ENCODE data around the gene FANCD2. TPM values are rescaled to one million over a fixed set of nuclear protein-coding genes. Genes with fewer than 3 reads are reported as not detected.
A peak's percentile ranks its signal among the peaks of the same experiment; 100 is the strongest.
"Not testable (repeated sequence)": the region's sequence is repeated elsewhere in the genome, so short reads cannot be mapped to it uniquely, and the experiment has no call there.

The FANCD2 gene
- polyA plus RNA-seq, 3 donors, result 0.45 to 1.7 (median 1.3) TPM

DNA sequence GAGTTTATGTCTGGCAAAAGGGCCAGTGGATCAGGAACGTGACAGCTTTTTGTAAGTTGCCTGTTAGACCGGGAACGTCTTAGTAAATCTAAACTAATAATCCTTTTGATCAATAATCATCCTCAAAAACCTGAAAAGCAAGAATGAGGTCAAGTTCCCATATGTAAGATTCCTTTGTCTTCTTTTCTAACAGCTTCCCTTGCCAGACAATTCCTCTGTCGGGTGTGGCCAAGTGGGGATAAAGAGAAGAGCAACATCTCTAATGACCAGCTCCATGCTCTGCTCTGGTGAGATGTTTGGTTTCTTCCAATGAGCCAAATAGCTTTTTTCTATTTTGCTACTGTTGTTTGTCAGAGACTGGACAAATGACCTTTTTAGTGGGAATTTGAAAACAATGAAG is 62.0 kb downstream of the FANCD2 start:
- no peak overlapping the region for H3K27ac ChIP-seq (ENCODE audit: low read depth, low read length)
- WGBS, 3 donors, result 75 to 96% (median 95%) methylated on average over 4 of the region's 4 CpGs

DNA sequence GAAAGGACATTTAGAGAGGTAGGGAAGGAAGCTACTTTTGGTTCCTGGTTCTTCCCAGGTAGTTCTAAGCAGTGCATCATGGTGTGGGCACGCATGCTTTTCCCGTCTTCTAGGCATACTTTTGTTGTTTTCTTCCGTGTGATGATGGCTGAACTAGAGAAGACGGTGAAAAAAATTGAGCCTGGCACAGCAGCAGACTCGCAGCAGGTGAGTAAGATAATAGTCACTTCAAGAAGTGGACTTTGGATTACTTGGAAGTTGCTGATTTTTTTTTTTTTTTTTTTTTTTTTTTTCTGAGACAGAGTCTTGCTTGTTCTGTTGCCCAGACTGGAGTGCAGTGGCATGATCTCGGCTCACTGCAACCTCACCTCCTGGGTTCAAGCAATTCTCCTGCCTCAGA is 63.9 kb downstream of the FANCD2 start:
- 39 to 96% (median 92%) methylated on average over 6 of the region's 6 CpGs for WGBS, 3 donors
- no peak overlapping the region for H3K27ac ChIP-seq (ENCODE audit: low read depth, low read length)

DNA sequence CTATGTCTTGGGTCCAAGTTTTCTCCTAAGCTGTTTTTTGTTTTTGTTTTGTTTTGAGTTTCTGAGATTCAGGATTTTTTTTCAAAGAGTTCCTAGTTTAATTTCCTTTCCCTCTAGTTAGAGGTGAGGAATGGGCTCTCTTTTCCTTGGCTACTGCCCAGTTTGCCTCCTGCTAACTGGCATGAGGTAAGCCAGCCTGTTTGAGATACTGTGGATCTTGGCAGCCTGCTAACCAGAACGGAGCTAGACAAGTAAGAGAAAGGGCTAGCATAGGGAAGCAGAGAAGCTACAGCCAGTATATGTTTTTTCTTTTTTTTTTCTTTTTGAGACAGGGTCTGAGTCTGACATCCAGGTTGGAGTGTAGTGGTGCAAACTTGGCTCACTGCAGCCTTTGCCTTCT is 64.5 kb downstream of the FANCD2 start:
- H3K27ac ChIP-seq (ENCODE audit: low read depth, low read length), result not testable (repeated sequence)
- WGBS, 3 donors, result 67 to 80% methylated on average over 1 of the region's 1 CpG; no CpG with 5 or more reads in 1 of the 3 donors

DNA sequence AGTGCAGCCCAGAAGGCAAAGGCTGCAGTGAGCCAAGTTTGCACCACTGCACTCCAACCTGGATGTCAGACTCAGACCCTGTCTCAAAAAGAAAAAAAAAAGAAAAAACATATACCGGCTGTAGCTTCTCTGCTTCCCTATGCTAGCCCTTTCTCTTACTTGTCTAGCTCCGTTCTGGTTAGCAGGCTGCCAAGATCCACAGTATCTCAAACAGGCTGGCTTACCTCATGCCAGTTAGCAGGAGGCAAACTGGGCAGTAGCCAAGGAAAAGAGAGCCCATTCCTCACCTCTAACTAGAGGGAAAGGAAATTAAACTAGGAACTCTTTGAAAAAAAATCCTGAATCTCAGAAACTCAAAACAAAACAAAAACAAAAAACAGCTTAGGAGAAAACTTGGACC is 65.2 kb downstream of the FANCD2 start:
- WGBS, 3 donors, result 86 to 93% methylated on average over 1 to 2 of the region's 2 CpGs; no CpG with 5 or more reads in 1 of the 3 donors
- H3K27ac ChIP-seq (ENCODE audit: low read depth, low read length), result not testable (repeated sequence)

DNA sequence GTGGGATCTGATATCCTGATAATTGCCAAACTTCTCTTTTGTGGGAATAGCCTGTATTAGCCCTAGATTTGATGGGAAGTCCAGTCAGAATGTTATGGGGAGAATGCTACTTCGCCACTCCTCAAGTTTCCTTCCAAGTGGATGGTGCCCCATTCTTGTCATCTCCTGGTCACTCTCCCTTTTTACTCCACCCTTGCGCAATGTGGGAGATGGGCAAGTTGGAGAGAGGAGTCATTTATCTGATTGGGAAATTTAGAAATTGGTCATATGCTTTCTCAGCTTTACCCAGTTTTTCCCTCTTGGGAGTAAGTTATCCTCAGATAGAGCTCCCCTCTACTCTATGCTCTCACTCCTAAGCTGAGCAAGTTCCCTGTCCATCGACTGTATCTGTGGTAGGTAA is 67.4 kb downstream of the FANCD2 start:
- 96 to 98% (median 96%) methylated on average over 3 of the region's 3 CpGs for WGBS, 3 donors
- H3K27ac ChIP-seq (ENCODE audit: low read depth, low read length), result no peak overlapping the region

DNA sequence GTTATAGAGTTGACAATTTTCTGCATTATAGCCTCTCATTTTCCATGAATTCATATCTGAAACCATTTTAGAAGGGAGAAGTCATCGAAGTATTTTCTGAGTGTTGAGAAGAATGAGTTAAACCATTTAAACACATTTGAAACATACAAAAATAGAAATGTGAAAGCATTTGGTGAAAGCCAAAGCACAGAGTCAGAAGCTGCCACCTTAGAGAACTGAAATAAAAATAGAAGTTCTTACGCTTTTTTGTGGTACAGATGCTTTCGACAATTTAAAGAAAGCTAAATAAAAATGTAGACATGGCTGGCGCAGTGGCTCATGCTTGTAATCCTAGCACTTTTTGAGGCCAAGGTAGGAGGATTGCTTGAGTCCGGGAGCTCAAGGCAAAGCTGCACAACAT is 72.8 kb downstream of the FANCD2 start:
- H3K27ac ChIP-seq (ENCODE audit: low read depth, low read length), result no peak overlapping the region
- 97 to 98% (median 97%) methylated on average over 5 of the region's 5 CpGs for WGBS, 3 donors

DNA sequence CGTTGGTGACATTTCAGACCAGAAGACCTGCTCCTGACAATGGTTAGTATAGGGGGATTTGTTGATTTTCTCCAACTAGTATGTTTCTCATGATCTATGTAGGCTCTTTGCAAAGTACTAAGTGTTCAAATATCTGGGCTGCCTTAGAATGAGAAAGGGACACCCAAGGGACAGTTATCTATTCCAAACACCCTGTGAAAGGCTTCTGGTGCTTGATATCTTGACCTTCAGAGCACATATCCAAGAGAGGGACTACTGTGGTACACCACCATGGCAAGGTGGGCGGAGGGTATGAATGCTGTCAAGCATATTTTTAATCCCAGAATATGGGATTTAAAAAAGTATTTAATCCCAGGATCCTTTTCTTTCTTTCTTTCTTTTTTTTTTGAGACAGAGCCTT is 80.7 kb downstream of the FANCD2 start:
- no peak overlapping the region for H3K27ac ChIP-seq (ENCODE audit: low read depth, low read length)
- 69 to 87% (median 74%) methylated on average over 2 of the region's 2 CpGs for WGBS, 3 donors

DNA sequence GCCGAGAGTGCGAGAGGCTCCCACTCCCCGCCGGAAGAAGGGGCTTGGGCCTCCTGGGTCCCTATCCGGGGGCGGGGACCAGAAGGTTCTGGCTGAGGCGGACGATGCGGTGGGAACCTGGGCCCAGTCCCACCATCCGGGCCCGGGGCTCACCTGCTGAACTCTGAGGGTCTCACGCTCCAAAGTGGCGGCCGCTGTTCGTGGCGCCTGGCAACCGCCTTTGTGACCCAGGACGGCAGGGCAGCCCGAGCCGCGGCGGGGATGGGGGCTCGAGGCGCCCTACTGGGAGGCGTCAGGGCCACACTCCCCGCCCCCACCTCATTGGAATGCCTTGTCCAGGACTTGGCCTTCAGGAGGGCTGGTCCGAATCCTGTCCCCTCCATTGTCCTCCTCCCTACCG is 81.9 kb downstream of the FANCD2 start, which contains the start of gene FANCD2OS:
Gene FANCD2OS (minus strand): TSS at position 165 of the 400 bp plus-strand sequence. CDS start 3,481 bp downstream, outside the sequence.
- H3K27ac ChIP-seq (ENCODE audit: low read depth, low read length), result no peak within 1 kb of the TSS
- 75 to 82% (median 75%) methylated on average over 26 to 28 of the region's 28 CpGs for WGBS, 3 donors

DNA sequence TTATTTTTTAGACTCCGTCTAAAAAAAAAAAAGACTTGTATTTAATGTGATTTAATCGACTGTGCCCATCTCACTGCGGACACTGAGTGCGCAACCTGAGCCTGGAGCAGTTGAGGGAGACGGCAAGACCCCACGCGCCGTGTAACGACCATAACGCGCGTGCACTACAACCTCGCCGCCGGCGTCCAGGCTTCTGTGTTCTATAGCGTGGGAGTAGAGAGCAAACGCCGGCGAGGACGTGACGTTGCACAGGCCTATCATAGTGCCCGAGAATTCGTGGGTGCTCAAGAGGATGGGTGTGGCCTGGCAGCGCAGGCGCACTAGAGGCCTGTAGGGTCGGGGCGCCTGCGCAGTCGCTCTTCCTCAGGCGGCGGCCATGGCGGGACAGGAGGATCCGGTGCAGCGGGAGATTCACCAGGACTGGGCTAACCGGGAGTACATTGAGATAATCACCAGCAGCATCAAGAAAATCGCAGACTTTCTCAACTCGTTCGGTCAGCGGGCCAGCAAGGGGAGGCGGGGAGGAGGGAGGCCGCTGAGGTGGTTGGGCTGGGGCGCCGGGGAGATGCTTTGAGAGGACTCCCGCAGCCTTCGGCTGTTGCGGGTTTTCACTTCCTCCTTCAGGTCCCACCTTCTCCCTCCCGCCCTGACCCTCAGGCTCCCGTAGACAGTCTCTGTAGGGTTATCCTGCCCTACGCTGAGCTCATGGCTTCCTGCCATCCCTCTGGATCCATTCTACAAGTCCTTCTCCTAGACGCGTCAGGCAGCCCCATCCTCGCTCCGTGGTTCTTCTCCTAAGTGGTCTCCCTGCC is 89.3 kb downstream of the FANCD2 start, which contains the start of gene BRK1:
Gene BRK1 (plus strand): TSS at position 350 of the 812 bp plus-strand sequence. CDS start 27 bp downstream, at position 377.
- no peak within 1 kb of the TSS for H3K27ac ChIP-seq (ENCODE audit: low read depth, low read length)
- WGBS, 3 donors, result 0% methylated on average over 51 to 54 of the region's 54 CpGs

DNA sequence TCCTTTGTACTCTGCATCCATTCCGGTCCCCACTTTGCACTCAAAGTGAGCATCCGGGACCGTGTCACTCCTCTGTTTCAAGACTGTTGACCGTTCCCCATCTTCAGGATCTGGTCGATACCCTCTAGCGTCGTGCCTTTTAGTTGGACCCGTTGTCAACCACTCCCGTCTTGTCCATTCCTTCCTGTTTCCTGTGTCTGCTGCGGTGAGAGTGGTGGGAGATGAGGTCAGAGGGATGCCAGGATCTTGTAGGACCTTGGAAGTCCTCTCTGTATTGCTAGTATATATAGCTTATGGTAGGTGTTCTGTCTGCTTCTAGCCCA is 89.9 kb downstream of the FANCD2 start:
- WGBS, 3 donors, result 0 to 1% (median 0%) methylated on average over 10 of the region's 10 CpGs
- no peak overlapping the region for H3K27ac ChIP-seq (ENCODE audit: low read depth, low read length)

DNA sequence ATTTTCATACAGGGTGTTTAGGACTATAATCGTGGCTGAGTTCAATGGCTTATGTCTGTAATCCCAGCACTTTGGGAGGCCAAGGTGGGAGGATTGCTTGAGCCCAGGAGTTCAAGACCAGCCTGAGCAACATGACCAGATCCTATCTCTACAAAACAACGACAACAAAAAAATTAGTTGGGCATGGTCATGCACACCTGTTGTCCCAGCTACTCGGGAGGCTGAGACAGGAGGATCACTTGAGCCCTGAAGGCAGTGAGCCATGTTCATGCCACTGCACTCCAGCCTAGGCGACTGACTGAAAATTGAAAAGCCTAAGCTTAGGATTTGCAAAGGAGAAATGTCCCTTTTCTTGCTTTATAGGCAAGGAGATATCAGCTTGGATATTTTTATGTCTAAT is 90.7 kb downstream of the FANCD2 start:
- 90 to 94% (median 92%) methylated on average over 4 of the region's 4 CpGs for WGBS, 3 donors
- no peak overlapping the region for H3K27ac ChIP-seq (ENCODE audit: low read depth, low read length)

DNA sequence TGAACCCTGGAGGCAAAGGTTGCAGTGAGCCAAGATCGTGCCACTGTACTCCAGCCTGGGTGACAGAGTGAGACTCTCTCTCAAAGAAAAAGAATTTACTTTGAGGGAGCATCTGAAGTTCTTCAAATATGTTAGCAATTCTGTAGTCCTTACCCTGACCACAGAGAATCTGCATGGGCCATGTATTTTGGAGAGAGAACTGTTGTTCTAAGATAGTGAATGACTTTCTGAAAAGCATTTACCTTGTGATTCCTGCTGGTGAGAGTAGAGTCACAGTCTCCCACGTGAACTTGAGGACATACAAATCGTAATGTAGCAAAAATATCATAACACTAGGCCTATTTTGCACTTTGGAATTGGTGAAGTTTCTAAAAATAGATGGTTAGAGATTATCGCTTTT is 93.1 kb downstream of the FANCD2 start:
- 72 to 84% (median 83%) methylated on average over 4 of the region's 4 CpGs for WGBS, 3 donors
- no peak overlapping the region for H3K27ac ChIP-seq (ENCODE audit: low read depth, low read length)

DNA sequence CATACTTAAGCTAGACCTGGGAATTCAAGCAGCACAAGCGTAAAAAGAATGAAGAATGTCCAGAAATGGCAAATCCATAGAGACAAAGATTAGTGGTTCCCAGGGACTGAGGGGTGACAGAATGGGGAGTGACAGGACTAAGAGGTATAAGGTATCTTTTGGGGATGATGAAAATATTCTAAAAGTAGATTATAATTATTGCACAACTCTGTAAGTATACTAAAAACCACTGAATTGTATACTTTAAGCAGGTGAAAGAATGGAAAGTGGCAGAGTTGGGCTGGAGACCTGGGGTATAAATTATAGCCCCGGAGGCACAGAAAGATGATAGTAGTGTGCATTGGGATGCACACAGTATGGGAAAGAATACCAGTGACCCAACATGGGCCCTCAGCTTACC is 94.8 kb downstream of the FANCD2 start:
- no peak overlapping the region for H3K27ac ChIP-seq (ENCODE audit: low read depth, low read length)
- 91 to 94% (median 92%) methylated on average over 2 of the region's 2 CpGs for WGBS, 3 donors

DNA sequence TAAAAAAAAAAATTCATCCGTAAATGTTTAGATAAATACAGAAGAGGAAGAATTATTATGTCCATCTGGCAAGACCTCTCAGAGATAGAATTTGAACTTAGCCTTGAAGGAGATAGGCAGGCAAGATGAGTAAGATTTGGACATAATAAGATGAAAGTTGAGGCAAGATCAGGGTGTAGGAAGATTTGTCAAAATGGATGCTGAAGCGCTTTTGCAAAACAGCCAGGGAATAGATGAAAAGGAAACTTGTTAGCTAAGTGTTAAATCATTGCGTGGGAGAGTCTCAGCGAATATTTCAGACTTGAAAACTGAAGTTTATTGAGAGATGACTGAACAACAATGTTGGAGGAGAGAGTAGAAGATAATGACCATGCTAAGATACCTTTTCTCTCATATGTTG is 96.5 kb downstream of the FANCD2 start:
- WGBS, 3 donors, result 80 to 86% (median 86%) methylated on average over 4 of the region's 4 CpGs

DNA sequence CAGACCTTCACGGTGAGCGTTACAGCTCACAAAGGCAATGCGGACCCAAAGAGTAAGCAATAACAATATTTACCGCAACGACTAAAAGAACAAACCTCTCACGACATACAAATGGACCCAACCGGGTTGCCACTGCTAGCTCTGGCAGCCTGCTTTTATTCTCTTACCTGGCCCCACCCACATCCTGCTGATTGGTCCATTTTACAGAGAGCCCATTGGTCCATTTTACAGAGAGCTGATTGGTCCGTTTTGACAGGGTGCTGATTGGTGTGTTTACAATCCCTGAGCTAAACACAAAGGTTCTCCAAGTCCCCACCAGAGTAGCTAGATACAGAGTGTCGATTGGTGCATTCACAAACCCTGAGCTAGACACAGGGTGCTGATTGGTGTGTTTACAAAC is 109.6 kb downstream of the FANCD2 start:
- not testable (repeated sequence) for H3K27ac ChIP-seq (ENCODE audit: low read depth, low read length)
- WGBS, 3 donors, result 89 to 92% (median 91%) methylated on average over 9 of the region's 9 CpGs

More for the DNA sequence above, 96.5 kb downstream of the FANCD2 start:
- peak overlapping the region; percentile 48 for H3K27ac ChIP-seq (ENCODE audit: low read depth, low read length)

DNA sequence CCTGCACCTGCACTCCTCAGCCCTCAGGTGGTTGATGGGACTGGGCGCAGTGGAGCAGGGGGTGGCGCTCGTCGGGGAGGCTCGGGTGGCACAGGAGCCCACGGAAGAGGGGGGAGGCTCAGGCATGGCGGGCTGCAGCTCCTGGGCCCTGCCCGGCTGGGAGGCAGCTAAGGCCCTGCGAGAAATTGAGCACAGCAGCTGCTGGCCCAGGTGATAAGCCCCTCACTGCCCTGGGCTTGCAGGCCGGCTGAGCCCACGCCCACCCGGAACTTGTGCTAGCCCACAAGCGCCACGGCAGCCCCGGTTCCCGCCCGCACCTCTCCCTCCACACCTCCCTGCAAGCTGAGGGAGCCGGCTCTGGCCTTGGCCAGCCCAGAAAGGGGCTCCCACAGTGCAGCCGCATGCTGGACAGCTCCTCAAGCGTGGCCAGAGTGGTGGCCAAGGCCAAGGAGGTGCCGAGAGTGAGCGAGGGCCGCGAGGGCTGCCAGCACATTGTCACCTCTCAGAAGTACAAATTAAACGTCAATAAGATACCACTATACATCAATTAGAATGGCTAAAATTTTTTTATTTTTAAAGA is 110.3 kb downstream of the FANCD2 start:
- H3K27ac ChIP-seq (ENCODE audit: low read depth, low read length), result no peak overlapping the region
- 90 to 94% (median 92%) methylated on average over 17 to 25 of the region's 25 CpGs for WGBS, 3 donors

DNA sequence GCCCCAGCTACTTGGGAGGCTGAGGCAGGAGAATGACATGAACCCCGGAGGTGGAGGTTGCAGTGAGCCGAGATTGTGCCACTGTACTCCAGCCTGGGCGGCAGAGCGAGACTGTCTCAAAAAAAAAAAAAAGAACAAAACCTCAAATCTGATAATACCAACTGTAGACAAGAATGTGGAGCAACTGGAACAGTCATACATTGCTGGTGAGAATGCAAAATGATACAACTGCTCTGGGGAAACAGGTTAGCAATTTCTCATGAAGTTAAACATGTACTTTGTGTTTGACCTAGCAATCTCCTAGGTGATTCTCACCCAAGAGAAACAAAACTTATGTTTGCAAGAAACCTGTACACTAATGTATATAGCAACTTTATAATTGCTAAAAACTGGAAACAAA is 110.9 kb downstream of the FANCD2 start:
- WGBS, 3 donors, result 75 to 87% (median 83%) methylated on average over 4 of the region's 4 CpGs
- H3K27ac ChIP-seq (ENCODE audit: low read depth, low read length), result no peak overlapping the region

DNA sequence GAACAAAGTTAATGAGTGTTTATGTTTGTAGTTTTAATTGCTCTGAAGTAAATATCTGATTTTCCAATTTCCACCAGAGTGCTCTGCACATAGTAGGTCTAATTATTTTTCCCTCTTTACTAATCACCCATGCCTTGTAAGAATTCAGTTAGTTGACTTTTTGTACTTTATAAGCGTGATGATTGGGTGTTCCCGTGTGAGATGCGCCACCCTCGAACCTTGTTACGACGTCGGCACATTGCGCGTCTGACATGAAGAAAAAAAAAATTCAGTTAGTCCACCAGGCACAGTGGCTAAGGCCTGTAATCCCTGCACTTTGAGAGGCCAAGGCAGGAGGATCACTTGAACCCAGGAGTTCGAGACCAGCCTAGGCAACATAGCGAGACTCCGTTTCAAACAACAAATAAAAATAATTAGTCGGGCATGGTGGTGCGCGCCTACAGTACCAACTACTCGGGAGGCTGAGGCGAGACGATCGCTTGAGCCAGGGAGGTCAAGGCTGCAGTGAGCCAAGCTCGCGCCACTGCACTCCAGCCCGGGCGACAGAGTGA is 114.8 kb downstream of the FANCD2 start:
- H3K27ac ChIP-seq (ENCODE audit: low read depth, low read length), result no peak overlapping the region
- 78 to 89% (median 84%) methylated on average over 22 to 23 of the region's 23 CpGs for WGBS, 3 donors

DNA sequence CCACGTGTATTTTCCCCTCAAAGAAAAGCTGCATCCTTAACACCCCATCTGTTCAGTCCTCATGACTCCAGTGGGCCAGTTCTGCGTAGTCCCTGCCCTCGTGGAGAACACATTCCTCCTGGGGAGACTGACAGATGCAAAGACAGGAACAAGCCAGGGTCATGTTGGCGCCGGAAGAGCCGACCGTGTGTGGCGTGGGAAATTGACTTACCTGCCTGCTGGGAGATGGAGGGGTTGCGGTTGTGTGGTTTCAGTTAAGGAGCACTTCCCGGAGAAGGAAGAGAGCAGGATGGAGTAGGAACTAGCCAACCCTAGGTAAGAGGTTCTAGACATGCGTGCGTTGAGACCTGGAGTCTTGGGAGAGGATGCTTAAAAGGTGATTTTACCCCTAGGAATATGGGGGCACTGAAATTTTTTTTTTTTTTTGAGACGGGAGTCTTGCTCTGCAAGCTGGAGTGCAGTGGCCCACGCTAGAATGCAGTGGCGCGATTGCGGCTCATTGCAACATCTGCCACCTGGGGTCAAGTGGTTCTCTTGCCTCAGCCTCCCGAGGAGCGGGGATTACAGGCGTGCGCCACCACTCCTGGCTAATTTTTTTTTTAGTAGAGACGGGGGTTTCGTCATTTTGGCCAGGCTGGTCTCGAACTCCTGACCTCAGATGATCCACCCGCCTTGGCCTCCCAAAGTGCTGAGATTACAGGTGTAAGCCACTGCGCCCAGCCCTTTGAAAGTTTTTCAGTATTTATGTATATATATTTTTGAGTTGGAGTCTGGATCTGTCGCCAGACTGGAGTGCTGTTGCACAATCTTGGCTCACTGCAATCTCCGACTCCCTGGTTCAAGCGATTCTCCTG is 116.7 kb downstream of the FANCD2 start:
- H3K27ac ChIP-seq (ENCODE audit: low read depth, low read length), result no peak overlapping the region

More for the DNA sequence above, 116.7 kb downstream of the FANCD2 start:
- WGBS, 3 donors, result 61 to 70% (median 62%) methylated on average over 29 of the region's 29 CpGs
